ENCODE measurements around the gene HTR6.
A peak's percentile ranks its signal among the peaks of the same experiment; 100 is the strongest.
"Not testable (repeated sequence)": the region's sequence is repeated elsewhere in the genome, so short reads cannot be mapped to it uniquely, and the experiment has no call there.

Gene HTR6

GRCh38 chr1:19664453-19665185 is at the start of gene HTR6:
TSS of gene HTR6 (plus strand) at chr1:19664875. CDS start at chr1:19665754, 879 bp downstream.
- DNase-seq (ENCODE audit: low spot score), result no peak

GRCh38 chr1:19615438-19615837 is 49.2 kb upstream of the HTR6 start:
- DNase-seq (ENCODE audit: low spot score), result no peak

- DNase-seq (ENCODE audit: low spot score), result no peak
Observed at GRCh38 chr1:19616489-19616888, 48.2 kb upstream of the HTR6 start.

GRCh38 chr1:19617376-19617775 is 47.3 kb upstream of the HTR6 start:
- no peak for DNase-seq (ENCODE audit: low spot score)

GRCh38 chr1:19618428-19618827 is 46.2 kb upstream of the HTR6 start:
- no peak for DNase-seq (ENCODE audit: low spot score)

GRCh38 chr1:19619697-19620384 is 44.8 kb upstream of the HTR6 start:
- DNase-seq (ENCODE audit: low spot score), result no peak

GRCh38 chr1:19620786-19621185 is 43.9 kb upstream of the HTR6 start:
- DNase-seq (ENCODE audit: low spot score), result no peak

- no peak for DNase-seq (ENCODE audit: low spot score)
Observed at GRCh38 chr1:19621274-19621950, 43.3 kb upstream of the HTR6 start.

GRCh38 chr1:19622204-19622603 is 42.5 kb upstream of the HTR6 start:
- DNase-seq (ENCODE audit: low spot score), result no peak

- no peak for DNase-seq (ENCODE audit: low spot score)
Observed at GRCh38 chr1:19623523-19623922, 41.2 kb upstream of the HTR6 start.

- no peak for DNase-seq (ENCODE audit: low spot score)
Observed at GRCh38 chr1:19625291-19625937, 39.3 kb upstream of the HTR6 start.

GRCh38 chr1:19628879-19629278 is 35.8 kb upstream of the HTR6 start:
- peak; percentile 46 for DNase-seq (ENCODE audit: low spot score)

GRCh38 chr1:19629357-19629756 is 35.3 kb upstream of the HTR6 start:
- DNase-seq (ENCODE audit: low spot score), result no peak

- DNase-seq (ENCODE audit: low spot score), result not testable (repeated sequence)
Observed at GRCh38 chr1:19630192-19630591, 34.5 kb upstream of the HTR6 start.

- DNase-seq (ENCODE audit: low spot score), result no peak
Observed at GRCh38 chr1:19630720-19631395, 33.8 kb upstream of the HTR6 start.

GRCh38 chr1:19632211-19632610 is 32.5 kb upstream of the HTR6 start:
- DNase-seq (ENCODE audit: low spot score), result no peak

- DNase-seq (ENCODE audit: low spot score), result no peak
Observed at GRCh38 chr1:19633106-19633505, 31.6 kb upstream of the HTR6 start.

- DNase-seq (ENCODE audit: low spot score), result not testable (repeated sequence)
Observed at GRCh38 chr1:19635064-19635463, 29.6 kb upstream of the HTR6 start.

GRCh38 chr1:19635646-19636045 is 29.0 kb upstream of the HTR6 start:
- no peak for DNase-seq (ENCODE audit: low spot score)

- DNase-seq (ENCODE audit: low spot score), result no peak
Observed at GRCh38 chr1:19636065-19636464, 28.6 kb upstream of the HTR6 start.

GRCh38 chr1:19636749-19637148 is 27.9 kb upstream of the HTR6 start:
- not testable (repeated sequence) for DNase-seq (ENCODE audit: low spot score)

- DNase-seq (ENCODE audit: low spot score), result no peak
Observed at GRCh38 chr1:19637606-19638005, 27.1 kb upstream of the HTR6 start.
